ENCODE data around the gene CST1.

GRCh38 chr20:23773579-23773978 lies 22.8 kb upstream of the CST1 start:
- TF ChIP-seq MAX (IDR thresholded peaks at IDR 0.05; ENCODE audit: low read depth), result no peak
- TF ChIP-seq PBX3 (IDR thresholded peaks at IDR 0.05), result no peak

Data from SK-N-SH (cell line).